HG03280 (cell line): ENCODE data around the gene EPM2A.

Source experiments
- ATAC-seq: cut with Tn5 transposase; IDR thresholded peaks from one replicate; pipeline ENCODE4 v1.9.1; 2021; ENCODE audit warnings: mild to moderate bottlenecking, moderate library complexity; ENCODE audit not compliant: unreplicated experiment

EPM2A gene

DNA sequence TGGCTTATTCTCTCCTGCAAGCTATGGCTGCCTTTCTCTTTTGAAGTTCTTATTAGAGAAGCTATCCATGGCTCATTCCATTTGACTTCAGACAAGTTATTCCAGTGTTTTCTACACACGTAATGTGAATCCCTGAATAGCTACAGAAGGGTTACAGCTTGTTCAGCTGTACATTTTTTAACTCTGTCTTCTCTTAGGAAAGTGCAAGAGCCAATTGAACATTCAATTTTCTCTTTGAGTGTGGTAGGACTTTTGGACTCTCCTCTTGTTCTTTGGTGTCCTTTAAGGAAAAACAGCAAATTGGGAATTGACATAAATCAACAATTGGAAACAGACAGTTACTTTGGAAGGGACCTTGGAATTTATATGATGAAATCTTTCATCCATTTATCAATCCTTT is 125.8 kb downstream of the EPM2A start:
- ATAC-seq, result no peak

DNA sequence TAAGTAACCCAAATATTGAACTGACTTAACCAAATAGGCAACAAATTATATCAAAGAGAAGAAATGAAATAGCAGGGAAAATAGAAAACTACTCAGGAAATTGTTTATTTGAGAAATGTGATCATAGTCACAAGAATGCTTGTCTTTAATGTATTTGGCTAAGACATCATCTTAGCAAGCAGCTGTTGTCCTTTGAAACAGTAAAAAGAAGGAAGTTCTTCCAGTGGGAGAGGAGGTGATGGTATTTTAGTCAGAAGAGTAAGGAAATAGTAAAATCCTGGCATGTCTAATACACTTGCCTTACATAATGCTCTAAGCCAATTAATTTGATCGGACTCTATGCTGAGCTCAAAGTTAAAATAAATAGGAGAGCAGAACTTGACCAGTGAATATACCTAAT is 126.5 kb downstream of the EPM2A start:
- ATAC-seq, result no peak

DNA sequence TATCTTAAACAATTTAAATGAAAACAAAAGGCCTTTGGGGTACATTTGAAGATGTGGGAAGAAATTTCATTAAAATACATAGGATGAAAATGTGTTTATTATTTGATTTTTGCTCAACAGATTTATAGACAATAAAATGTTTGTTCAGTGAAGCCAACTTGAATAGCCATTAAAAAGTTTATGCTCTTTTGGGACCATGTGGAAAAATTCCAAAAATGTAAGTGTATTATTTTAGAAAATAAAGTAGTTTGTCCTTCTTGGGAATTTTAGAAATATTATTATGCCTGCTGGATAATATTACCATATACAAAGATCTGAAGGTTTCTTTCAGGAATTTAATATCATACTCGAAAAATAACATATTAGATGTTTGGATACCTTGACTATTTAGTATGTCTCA is 131.3 kb downstream of the EPM2A start:
- ATAC-seq, result no peak

DNA sequence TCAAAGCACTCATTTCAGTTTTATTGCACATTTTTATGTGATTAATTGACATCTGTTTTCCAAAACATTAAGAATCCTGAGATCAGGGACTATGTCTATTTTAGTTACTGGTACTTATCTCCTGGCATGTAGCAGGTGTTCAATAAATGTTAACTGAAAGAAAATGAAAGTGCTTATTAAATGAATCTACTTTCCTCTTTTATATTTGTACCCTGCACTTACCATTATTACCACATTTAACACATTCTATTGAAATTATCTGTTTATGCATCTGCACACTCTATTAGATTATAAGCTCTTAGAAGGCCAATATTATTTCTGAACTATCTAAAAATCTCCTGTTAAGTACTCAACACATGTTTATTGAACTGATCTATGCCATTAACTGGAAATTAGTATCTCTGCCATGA is 131.9 kb downstream of the EPM2A start:
- ATAC-seq, result no peak

DNA sequence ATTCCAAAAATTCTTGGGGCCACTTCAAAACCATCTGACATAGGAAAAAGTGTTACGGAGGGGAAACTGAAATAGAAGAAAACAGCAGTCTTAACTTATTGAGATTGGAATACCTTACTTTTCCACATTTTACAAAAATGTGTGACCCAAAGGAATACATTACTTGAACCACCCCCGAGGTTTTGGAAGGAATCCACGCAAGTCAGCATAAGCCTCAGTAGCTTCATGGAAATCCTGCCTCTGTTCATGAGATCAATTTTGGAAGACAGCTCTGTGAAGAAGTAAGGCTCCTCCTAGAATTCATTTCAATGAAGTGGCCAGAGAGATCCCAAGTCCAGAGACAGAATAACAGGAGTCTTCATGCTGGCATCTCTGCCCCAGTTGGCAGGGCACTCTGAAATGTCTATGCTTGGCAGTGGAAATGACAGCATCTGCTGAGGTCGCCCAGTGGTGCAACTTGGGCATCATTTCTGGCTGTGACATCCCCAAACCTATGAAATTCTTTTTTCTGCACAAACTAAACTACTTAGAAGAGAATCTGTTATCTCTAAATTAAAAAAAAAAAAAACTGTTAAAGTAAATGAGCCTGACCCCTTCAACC is 132.5 kb downstream of the EPM2A start:
- ATAC-seq, result no peak

DNA sequence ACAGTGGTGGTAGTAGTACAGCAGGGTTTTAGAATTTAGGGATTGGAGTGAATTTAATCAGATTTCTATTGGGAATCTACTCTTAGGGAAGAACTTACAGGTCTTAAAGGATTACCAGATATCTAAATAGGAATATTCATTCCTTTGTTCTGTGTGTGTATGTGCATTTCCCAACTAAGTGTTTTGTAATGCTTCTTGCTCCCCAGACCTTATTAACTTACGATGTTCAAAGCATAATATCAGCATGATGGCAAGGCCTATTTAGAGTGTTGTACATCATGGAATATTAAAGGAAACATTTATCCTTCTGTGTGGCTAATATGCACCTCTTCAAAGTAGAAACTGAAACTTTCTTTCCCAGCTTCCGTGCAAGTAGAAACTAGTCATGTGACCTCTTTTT is 133.9 kb downstream of the EPM2A start:
- ATAC-seq, result no peak

GRCh38 chr6:145600299-145600698 is 135.0 kb downstream of the EPM2A start:
- ATAC-seq, result no peak

- ATAC-seq, result no peak
Measured at GRCh38 chr6:145588981-145589380, 146.3 kb downstream of the EPM2A start.

- no peak for ATAC-seq
Measured at GRCh38 chr6:145587334-145587733, 148.0 kb downstream of the EPM2A start.

DNA sequence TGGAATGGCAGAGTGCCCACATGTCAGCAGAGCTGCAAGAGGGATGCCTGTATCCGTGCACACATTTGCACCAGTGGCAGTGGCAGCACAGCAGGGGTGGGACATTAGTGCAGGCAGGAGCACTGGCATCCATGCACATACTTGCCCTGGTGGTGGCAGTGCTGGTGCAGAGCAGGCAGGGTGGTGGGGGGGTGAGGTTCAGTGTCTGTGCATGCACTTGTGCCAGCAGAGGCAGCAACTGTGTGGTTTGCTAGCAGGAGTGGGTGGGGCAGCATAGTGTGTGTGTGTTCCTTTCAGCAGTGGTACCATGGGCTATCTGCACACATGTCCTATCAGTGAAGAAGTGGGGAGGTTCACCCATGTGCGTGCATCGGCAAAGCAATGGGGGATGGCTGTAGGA is 151.6 kb downstream of the EPM2A start:
- ATAC-seq, result no peak
